Heart left ventricle (tissue), 13 donors: ENCODE results near the gene CNKSR3.

ENCODE experiments used
- POLR2A ChIP-seq, 2 donors: fragments of 450-650 bp; IDR thresholded peaks; one replicate each; pipeline ENCODE4 v1.6.1; 2017; ENCODE audit warnings: antibody characterized with exemption in 2 of 2, mild to moderate bottlenecking in 2 of 2, moderate library complexity in 2 of 2
- TF ChIP-seq, protein P1 (sequence below), 12 donors: fragments of 200-600 bp; sonication (generic) in 4 of 12; IDR thresholded peaks; one replicate each; pipeline versions ENCODE4 v1.5.0 to v1.8.0; 2018 to 2022; ENCODE audit warnings: antibody characterized with exemption in 12 of 12, mild to moderate bottlenecking in 5 of 12
- donor health status: ischemic (EF 13 %, LVEDD 7.1; RV severe dilation, severe dysfunction).
- donor health status: DM: no; HTN: yes; CAD: no.
- donor health status: DM: no; HTN: no; CAD: no.
- donor health status: ischemic (EF 25% LVEDD 6.9; RV normal size, moderate dysfunction).
- donor health status: ischemic (EF 25% LVEDD 5.7; RV mildly dilated, moderate dysfunction).
- donor health status: ischemic (EF 35%, LVEDD 5.7; RV mildly dilated, moderate dysfunction).
- donor health status: nonischemic (EF 11% LVEDD 7.7; RV severe dilation, severe dysfunction).
- donor health status: DM: yes; HTN: yes; CAD: no.
- donor health status: PGD.
- donor health status: ischemic (EF 29% LVEDD 5.4; RV normal size, mild dysfunction).
- donor health status: nonischemic (EF 23%, LVEDD 6.1; RV moderate dilation, normal function).

DNA sequence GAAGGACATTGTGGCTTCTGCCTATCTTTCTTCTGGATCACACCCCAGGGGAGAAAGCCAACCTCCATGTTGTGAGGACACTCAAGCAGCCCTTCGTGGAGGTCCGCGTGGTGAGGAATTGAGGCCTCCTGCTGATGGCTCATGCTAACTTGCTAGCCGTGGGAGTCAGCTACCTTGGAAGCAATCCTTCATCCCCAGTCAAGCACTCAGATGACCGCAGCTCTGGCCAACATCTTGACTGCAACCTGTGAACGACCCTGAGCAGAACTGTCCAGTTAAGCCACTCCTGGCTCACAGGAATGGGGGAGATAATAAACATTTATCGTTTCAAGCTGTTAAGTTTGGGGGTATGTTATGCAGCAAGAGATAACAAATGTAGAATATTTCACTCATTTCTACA, 10.9 kb upstream of the CNKSR3 start:
- TF ChIP-seq, protein P1, sequence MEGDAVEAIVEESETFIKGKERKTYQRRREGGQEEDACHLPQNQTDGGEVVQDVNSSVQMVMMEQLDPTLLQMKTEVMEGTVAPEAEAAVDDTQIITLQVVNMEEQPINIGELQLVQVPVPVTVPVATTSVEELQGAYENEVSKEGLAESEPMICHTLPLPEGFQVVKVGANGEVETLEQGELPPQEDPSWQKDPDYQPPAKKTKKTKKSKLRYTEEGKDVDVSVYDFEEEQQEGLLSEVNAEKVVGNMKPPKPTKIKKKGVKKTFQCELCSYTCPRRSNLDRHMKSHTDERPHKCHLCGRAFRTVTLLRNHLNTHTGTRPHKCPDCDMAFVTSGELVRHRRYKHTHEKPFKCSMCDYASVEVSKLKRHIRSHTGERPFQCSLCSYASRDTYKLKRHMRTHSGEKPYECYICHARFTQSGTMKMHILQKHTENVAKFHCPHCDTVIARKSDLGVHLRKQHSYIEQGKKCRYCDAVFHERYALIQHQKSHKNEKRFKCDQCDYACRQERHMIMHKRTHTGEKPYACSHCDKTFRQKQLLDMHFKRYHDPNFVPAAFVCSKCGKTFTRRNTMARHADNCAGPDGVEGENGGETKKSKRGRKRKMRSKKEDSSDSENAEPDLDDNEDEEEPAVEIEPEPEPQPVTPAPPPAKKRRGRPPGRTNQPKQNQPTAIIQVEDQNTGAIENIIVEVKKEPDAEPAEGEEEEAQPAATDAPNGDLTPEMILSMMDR (IDR thresholded peaks at IDR 0.05), result no peak
- TF ChIP-seq POLR2A (IDR thresholded peaks at IDR 0.05), result no peak
